Measurements from ENCODE around the gene ACCSL. TPM values are rescaled to one million over a fixed set of nuclear protein-coding genes. Genes with fewer than 3 reads are reported as not detected.
A peak's percentile ranks its signal among the peaks of the same experiment; 100 is the strongest.

The ACCSL gene
- total RNA-seq, 3 donors from 2014 or later, result not detected

DNA sequence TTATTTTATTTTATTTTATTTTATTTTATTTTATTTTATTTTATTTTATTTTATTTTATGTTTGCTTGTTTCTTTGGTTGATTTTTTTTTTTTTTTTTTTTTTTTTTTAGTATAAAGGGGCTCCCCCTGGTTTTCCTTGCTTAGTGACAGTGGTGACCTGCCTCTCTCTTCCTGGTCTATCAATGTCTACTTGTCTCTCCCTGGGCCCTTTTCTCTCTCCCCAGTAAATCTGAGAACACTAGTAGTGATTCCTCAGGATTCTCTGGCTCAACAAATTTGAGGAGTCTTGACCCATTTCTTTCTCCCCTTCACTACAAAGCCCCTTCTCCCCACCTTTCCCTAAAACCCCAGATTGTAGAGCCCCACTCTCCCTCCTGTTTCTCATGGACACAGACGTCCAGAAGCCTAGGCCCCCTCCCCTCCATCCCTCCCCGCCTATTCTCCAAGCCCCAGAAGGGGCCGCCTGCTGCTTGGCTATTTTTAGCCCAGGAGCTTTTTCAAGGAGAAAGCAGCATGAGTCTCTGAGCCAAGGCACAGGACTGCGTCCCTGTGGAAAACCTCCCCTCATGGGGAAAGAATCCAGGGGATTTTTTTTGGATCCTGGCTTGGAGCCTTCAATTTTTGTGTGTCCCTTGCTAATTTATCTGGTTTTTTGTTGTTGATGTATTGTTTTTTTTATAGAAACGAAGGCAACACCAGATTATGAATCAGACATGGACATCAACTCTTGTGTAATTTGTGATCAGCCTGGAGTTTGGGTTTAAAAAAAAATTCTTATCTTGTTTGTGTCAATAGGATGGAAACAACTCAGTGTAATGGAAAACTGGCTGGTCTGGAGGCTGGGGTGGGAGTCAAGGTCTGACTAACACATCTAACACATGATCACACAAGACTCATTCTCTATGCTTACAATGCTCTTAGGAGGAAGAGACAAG lies 17.5 kb upstream of the ACCSL start:
- peaks cover 6% of the 10 kb centered on the region for H3K9me3 Mint-ChIP-seq
- H3K4me3 Mint-ChIP-seq, result no peak overlapping the region
- H3K36me3 Mint-ChIP-seq (ENCODE audit: insufficient read depth), result no peaks in the 10 kb centered on the region
- DNase-seq, result no peak
- H3K4me1 Mint-ChIP-seq (ENCODE audit: low read depth), result no peaks in the 10 kb centered on the region
- peaks cover 32% of the 10 kb centered on the region for H3K27me3 Mint-ChIP-seq (ENCODE audit: low read depth)
- no peak for ATAC-seq

DNA sequence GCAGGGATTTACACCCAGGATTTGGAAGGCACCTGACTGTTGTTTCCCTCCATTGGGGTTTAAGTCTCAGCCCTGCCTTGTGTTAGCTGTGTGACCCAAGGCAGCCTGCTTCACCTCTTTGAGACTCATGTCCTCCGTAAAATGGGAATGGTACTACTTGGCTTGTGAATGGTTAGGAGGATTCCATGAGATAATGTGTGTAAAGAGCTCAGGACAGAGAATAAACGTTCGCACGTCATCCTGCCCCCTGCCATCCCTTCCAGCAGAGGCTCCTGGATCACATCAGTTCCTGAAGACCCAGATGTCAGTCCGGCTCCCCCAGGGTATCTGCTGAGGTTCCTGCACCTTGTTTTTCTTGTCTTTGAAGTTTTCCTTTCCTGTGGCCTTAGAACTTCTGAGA lies 16.8 kb upstream of the ACCSL start:
- H3K36me3 Mint-ChIP-seq (ENCODE audit: insufficient read depth), result no peaks in the 10 kb centered on the region

DNA sequence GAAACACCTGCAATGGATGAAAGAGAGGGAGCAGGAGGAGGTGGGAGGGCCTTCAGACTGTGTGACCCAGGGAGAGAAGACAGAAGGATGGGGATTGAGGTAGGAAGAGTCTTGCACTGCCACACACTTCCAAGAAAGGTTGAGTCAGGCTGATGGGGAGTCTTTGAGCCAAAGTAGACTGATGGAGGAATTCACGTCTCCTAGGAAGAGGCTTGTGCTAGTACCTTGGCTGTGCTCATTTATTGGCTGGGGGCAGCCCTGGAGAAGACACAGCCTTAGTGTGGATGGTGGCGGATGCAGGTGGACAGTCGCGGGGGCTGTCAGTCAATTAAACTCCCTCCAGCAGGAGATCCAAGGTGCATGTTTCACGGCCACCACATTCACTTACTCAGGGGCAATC lies 16.2 kb upstream of the ACCSL start:
- H3K9me3 Mint-ChIP-seq, result no peaks in the 10 kb centered on the region
- peaks cover 28% of the 10 kb centered on the region for H3K27me3 Mint-ChIP-seq (ENCODE audit: low read depth)
- ATAC-seq (no peak), DNase-seq (no peak)
- no peak overlapping the region for H3K4me3 Mint-ChIP-seq
- H3K36me3 Mint-ChIP-seq (ENCODE audit: insufficient read depth), result no peaks in the 10 kb centered on the region
- no peaks in the 10 kb centered on the region for H3K4me1 Mint-ChIP-seq (ENCODE audit: low read depth)

More for the DNA sequence above, 16.8 kb upstream of the ACCSL start:
- peaks cover 4% of the 10 kb centered on the region for H3K9me3 Mint-ChIP-seq
- no peak overlapping the region for H3K4me3 Mint-ChIP-seq
- no peak for ATAC-seq
- H3K4me1 Mint-ChIP-seq (ENCODE audit: low read depth), result no peaks in the 10 kb centered on the region
- no peak for DNase-seq
- H3K27me3 Mint-ChIP-seq (ENCODE audit: low read depth), result peaks cover 31% of the 10 kb centered on the region

DNA sequence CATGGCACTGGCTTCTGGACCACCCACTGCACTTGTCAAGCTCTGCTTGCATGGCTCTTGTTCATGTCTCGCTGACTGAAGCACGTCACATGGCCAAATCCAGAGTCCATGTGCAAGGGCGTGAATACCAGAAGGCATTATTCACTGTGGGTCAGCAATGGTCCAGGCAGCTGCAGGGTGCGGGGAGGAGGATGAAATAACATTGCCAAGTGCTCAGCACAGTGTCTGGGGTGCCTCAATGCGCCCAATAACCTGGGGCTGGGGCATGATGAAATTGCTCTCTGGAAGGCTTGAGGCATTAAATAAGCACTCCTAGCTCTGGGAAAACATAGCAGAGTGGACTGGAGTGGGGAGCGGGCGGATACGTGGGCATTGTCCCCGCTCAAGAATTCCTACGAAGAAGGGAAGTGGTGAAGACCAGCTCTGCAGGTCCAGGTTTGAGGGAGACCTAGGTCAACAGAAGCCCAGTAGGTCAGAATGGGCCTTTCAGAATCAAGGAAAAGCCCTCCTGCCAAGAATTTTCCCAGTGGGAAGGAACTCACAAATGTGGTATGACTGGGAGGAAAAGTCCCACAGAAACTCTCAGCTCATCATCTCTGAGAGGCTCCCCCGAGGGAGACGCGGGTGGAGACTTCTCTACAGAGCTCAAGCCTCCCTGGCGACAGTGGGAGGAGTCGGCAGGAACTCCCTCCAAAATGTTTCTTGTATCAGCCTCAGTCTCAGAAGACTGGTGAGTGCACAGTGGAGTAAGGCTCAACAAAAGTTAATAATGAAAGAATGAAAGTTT lies 15.3 kb upstream of the ACCSL start:
- ATAC-seq, result no peak
- no peaks in the 10 kb centered on the region for H3K9me3 Mint-ChIP-seq

DNA sequence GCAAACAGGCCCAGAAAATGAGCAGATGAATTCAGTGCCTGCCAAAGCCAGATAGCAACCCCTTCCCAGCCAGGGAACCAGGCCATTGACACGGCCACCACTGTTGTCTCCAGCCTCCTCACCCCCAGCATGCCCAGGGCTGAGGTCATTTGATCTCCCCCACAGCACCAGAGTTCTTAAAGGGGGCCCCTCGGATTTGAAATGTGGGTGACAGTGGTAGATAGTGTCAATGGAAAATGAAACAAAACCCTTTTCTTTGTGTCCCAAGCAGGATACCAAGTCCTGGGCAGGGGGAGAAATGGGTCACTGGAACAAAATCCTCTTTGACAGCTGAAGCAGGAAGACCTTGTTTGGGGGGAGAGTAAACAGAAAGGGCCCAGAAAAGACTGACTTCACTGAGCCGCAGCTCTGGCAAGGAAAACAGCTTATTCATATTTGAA lies 14.3 kb upstream of the ACCSL start:
- peaks cover 30% of the 10 kb centered on the region for H3K27me3 Mint-ChIP-seq (ENCODE audit: low read depth)
- no peak for ATAC-seq

More for the DNA sequence above, 15.3 kb upstream of the ACCSL start:
- DNase-seq, result no peak
- H3K27me3 Mint-ChIP-seq (ENCODE audit: low read depth), result peaks cover 28% of the 10 kb centered on the region
- H3K4me1 Mint-ChIP-seq (ENCODE audit: low read depth), result no peaks in the 10 kb centered on the region
- H3K36me3 Mint-ChIP-seq (ENCODE audit: insufficient read depth), result no peaks in the 10 kb centered on the region
- no peak overlapping the region for H3K4me3 Mint-ChIP-seq

DNA sequence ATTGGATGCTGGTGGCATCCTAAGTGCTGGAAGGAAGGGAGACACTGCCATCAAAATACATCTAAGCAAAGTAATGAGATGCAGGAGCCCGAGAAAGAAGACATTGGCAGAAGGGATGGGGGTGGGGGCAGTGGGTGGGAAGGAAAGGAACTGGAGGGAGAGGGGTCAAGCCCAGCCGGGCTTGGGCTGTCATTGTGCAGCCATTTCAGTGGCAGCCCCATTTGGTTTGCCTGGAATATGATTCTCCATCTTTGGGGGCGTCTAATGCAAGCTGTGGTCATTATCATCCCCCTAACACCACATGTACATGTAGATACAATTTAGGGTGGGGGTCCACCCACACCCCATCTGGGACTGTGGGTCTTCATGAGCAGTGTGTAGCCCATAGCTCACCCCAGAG lies 13.9 kb upstream of the ACCSL start:
- no peak for DNase-seq
- Mint-ChIP-seq H3K9me3 (no peaks in the 10 kb centered on the region), H3K27me3 (ENCODE audit: low read depth) (peaks cover 26% of the 10 kb centered on the region), H3K4me1 (ENCODE audit: low read depth) (no peaks in the 10 kb centered on the region), H3K4me3 (no peak overlapping the region), H3K36me3 (ENCODE audit: insufficient read depth) (no peaks in the 10 kb centered on the region)
- ATAC-seq, result no peak

More for the DNA sequence above, 14.3 kb upstream of the ACCSL start:
- Mint-ChIP-seq H3K4me1 (ENCODE audit: low read depth) (no peaks in the 10 kb centered on the region), H3K4me3 (no peak overlapping the region), H3K36me3 (ENCODE audit: insufficient read depth) (no peaks in the 10 kb centered on the region), H3K9me3 (no peaks in the 10 kb centered on the region)
- no peak for DNase-seq

DNA sequence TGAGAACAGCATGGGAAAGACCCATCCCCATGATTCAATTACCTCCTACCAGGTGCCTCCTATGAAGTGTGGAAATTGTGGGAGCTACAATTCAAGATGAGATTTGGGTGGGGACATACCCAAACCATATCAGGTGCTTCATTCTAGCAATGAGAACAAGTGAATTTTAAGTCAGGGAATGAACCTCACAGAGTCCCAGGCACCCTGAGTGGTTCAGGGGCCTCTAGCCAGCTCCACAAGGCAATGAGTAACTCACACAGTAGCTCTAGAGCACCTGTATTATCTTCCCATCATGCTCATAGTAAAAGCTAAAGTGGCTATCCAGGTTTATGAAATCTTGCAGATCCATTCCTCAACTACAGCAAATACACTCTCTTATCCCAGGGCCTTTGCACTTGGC lies 13.1 kb upstream of the ACCSL start:
- DNase-seq (no peak), ATAC-seq (no peak)
- Mint-ChIP-seq H3K36me3 (ENCODE audit: insufficient read depth) (no peaks in the 10 kb centered on the region), H3K4me1 (ENCODE audit: low read depth) (no peaks in the 10 kb centered on the region), H3K27me3 (ENCODE audit: low read depth) (peaks cover 20% of the 10 kb centered on the region), H3K4me3 (no peak overlapping the region), H3K9me3 (no peaks in the 10 kb centered on the region)

DNA sequence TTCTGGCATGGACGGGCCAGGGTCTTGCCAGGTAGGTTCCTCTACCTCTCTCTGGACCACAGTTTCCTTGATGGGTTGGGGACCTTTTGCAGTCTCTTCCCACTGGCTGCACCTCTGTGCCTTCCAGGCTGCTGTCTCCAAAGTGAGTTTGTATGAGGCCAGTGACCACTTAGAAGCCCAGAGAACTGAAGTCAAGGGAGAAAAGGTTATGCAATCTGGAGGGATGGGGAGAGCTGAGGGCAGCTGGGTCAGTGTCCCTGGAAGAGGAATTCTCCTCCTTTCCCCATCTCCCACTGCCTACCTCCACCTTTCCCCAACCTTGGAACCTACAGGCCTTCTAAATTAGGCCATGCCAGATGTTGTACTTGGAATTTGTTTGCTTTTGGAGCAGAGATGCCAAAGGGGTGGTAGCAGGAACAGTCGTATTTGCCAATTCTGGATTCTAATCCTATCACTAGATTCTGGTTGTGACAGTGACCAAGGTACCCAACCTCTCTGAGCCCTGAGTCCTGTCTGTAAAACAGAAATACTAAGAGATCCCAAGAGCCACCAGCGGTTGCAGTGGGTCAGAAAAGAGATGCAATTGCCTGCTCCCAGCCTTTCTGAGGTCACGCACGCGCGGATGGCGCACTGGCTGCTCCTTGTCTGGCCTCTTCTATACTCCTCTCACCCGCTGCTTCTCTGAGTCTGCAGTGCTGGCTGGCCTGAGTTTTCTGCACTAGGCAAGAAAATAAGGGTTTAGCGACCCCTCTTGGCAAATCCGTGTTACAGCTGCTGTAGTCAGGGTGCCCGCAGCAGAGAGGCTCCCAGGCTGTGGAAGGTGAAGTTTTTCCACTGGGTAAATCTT lies 10.7 kb upstream of the ACCSL start:
- DNase-seq (no peak), ATAC-seq (peak; percentile 54 to 65)
- Mint-ChIP-seq H3K36me3 (ENCODE audit: insufficient read depth) (no peaks in the 10 kb centered on the region), H3K4me3 (no peak overlapping the region), H3K9me3 (peaks cover 15% of the 10 kb centered on the region), H3K27me3 (ENCODE audit: low read depth) (peaks cover 10% of the 10 kb centered on the region), H3K4me1 (ENCODE audit: low read depth) (no peaks in the 10 kb centered on the region)

DNA sequence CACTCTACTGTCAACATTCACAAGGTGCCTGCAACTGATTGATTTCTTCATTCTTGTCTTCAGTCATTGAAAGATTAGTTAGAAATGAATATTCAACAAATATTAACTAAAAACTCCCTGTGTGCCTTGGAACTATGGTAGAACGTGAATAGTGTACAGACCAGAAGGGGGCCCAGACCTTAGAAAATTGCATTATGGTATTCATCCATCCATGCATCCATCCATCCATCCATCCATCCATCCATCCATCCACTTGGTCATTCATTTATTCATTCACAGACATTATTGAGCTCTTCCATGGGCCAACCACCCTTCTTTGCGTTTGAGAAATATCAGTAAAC lies 10.2 kb upstream of the ACCSL start:
- DNase-seq (no peak), ATAC-seq (no peak)
- Mint-ChIP-seq H3K9me3 (peaks cover 15% of the 10 kb centered on the region), H3K4me3 (no peak overlapping the region), H3K27me3 (ENCODE audit: low read depth) (peaks cover 7% of the 10 kb centered on the region), H3K4me1 (ENCODE audit: low read depth) (no peaks in the 10 kb centered on the region), H3K36me3 (ENCODE audit: insufficient read depth) (no peaks in the 10 kb centered on the region)

DNA sequence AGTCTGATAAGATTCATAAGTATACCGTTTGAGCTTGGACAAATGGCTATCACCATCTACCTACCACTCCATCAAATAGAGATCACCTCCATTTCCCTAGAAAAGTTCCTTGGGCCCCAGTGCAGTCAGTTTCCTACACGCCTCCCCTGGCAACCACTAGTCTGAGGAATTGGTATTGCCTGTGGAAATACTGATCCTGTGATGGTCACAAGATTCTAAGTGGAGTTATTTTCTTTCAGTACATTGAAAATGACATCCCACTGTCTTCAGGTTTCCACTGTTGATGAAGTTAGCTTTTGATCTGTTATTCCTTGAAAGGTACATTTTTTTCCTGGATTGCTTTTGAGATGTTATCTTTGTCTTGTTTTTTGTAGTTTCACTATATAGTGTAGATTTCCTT lies 4.6 kb upstream of the ACCSL start:
- Mint-ChIP-seq H3K27me3 (ENCODE audit: low read depth) (peaks cover 4% of the 10 kb centered on the region), H3K9me3 (peaks cover 15% of the 10 kb centered on the region), H3K36me3 (ENCODE audit: insufficient read depth) (no peaks in the 10 kb centered on the region), H3K4me1 (ENCODE audit: low read depth) (no peaks in the 10 kb centered on the region), H3K4me3 (no peak overlapping the region)
- ATAC-seq (no peak), DNase-seq (no peak)

DNA sequence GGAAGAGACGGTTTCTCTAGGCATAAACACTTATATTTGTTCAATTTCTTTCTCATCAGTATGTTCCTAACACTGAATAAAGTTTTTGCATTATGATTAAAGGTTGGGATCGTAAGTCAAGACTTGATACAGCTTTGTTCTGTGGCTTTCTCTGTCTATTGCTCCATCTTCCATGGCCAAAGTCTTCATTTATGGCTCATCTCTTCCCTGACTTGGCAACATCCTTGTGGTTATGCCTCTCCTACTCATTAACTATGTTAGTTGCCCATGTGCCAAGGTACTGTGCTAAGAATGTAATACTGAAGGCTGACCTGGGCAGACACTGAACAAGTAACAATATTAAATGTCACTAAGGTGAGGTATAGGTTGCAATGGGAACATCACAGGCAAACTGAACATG lies 1.6 kb upstream of the ACCSL start:
- no peaks in the 10 kb centered on the region for H3K36me3 Mint-ChIP-seq (ENCODE audit: insufficient read depth)
- peaks cover 5% of the 10 kb centered on the region for H3K9me3 Mint-ChIP-seq
- peaks cover 3% of the 10 kb centered on the region for H3K27me3 Mint-ChIP-seq (ENCODE audit: low read depth)
- no peaks in the 10 kb centered on the region for H3K4me1 Mint-ChIP-seq (ENCODE audit: low read depth)
- DNase-seq (no peak), ATAC-seq (no peak)
- H3K4me3 Mint-ChIP-seq, result no peak overlapping the region

DNA sequence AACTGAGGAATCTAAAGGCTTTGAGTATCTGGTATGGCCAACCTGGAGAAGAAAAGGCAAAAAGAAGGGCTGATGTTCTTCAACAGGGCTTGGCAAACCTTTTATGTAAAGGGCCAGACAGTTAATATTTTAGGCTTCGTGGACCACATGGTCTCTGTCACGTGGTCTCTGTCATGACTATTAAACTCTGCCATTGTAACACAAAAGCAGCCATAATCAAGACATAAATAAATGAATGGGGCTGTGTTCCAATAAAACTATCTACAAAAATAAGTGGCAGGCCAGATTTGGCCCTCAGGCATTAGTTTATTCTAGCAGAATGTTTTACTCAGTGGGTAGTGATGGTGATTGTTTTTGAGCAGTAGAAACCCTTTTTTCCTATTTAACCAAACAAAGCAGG lies 483 bp upstream of the ACCSL start:
- no peak for ATAC-seq
- H3K9me3 Mint-ChIP-seq, result no peaks in the 10 kb centered on the region
- H3K36me3 Mint-ChIP-seq (ENCODE audit: insufficient read depth), result no peaks in the 10 kb centered on the region

DNA sequence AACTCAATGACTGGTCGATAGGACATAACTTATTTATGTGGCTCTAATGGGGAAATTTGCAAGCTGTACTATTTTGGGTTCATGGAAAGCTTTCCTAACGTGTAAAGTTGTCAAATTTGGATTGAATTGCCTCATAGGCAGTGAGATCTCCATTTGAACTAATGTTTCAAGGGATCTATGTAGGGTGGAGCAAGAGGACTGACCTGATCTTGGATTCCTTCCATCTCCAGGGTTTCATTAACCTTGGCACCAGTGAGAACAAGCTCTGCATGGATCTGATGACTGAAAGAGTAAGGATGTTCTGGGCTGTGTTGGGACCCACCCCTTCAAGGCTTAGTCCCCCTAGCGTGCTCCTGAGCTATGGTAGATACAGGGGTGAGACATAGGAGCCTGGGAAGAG lies 2.1 kb downstream of the ACCSL start:
- Mint-ChIP-seq H3K27me3 (ENCODE audit: low read depth) (peaks cover 3% of the 10 kb centered on the region), H3K4me3 (no peak overlapping the region), H3K4me1 (ENCODE audit: low read depth) (no peaks in the 10 kb centered on the region), H3K36me3 (ENCODE audit: insufficient read depth) (no peaks in the 10 kb centered on the region), H3K9me3 (no peaks in the 10 kb centered on the region)
- ATAC-seq (no peak), DNase-seq (no peak)

More for the DNA sequence above, 483 bp upstream of the ACCSL start:
- no peak for DNase-seq
- Mint-ChIP-seq H3K4me1 (ENCODE audit: low read depth) (no peaks in the 10 kb centered on the region), H3K27me3 (ENCODE audit: low read depth) (peaks cover 3% of the 10 kb centered on the region), H3K4me3 (no peak overlapping the region)

DNA sequence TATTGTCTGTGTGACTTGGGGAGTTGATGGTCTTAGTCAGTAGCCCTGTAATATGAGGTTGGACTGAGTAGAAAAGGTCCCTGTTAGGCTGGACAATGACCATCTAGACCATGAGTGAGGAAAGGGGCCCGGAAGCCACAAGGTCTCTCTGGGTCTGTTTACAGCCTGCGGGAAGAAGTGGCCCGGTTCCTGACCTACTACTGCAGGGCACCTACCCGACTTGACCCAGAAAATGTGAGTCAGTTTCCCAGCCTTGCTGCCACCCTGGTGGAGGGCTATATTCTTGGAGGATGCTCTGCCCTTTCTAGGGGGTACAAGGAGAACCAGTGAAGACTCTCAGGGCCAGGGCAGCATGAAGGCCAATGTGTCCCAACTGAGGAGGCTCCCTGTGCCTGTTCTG lies 3.4 kb downstream of the ACCSL start:
- Mint-ChIP-seq H3K9me3 (no peaks in the 10 kb centered on the region), H3K4me3 (no peak overlapping the region), H3K4me1 (ENCODE audit: low read depth) (no peaks in the 10 kb centered on the region), H3K27me3 (ENCODE audit: low read depth) (peaks cover 3% of the 10 kb centered on the region), H3K36me3 (ENCODE audit: insufficient read depth) (no peaks in the 10 kb centered on the region)
- ATAC-seq (no peak), DNase-seq (no peak)

Data from activated T-cell treated with anti-CD3 and anti-CD28 coated beads, Interleukin-2, amount 50 U/mL, for 4 hours (primary cell).